Cortex of kidney (tissue), 1 donor: ENCODE results near the gene ACVR1B.
"Not testable (repeated sequence)": the region's sequence is repeated elsewhere in the genome, so short reads cannot be mapped to it uniquely, and the experiment has no call there.

Experiments
- DNase-seq: peaks from one replicate; lab custom pipeline; 2025; lab: John Stamatoyannopoulos, UW

ACVR1B gene

DNA sequence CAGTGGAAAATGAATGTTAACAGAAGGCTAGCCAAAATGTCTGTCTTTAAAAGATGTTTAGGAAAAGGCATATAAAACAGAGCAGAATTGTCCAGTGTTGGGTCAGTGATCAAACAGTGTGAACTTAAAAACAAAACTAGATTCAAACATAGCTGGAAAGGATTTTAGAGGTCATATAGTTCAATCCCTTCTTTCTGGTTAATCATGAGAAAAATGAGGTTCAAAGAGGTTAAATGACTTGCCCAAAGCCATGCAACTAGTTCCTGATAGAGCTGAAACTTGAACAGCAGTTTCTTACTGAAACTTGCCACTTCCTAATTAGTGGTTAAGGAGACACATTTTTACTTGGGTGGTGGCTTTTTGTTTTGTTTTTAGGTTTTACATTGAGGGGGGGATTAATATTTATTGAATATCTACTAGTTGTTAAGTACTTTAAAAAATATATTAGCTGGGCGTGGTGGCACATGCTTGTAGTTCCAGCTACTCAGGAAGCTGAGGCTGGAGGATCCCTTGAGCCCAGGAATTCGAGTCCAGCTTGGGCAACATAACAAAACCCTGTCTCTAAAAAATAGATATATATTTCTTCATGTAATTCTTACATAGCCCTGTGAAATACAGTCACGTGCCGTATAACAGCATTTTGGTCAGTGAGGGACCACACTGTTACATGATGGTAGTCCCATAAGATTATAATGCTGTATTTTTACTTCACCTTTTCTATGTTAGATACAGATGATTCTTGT, 20.4 kb downstream of the ACVR1B start:
- DNase-seq: no peak

DNA sequence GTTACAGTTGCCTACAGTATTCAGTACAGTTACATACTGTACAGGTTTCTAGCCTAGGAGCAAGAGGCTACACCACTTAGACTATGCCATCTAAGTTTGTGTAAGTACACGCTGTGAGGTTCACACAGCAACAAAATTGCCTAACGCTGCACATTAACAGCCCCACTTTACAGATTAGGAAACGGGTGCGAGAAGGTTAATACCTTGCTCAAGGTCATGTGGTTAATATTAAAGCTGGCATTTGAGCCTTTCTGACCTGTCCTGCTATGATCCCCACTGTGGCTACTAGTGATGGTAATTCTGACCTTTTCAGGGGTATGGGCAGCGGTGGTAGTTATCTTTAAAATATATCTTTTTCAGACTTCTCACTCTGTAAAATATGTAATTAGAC, 20.9 kb downstream of the ACVR1B start:
- no peak for DNase-seq

DNA sequence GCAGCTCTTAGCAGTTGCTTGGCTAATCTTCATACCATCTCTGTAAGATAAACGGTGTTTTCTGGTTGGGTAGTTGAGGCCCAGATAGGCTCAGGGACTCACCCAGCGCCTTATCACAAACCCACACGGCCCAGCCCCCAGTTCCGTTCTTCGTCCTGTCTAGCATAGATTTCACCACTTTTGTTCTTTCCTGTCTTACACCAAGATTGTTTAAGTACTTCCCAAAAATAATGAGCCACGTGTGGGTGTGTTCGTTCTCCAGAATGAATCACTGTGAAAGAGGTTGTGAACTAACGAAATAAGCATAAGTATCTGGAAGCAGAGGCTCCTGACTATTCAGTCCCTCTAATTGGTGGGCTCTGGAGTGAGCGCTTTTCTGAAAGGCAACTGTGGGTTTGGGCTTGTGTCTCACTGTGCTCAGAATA, 21.4 kb downstream of the ACVR1B start:
- DNase-seq: no peak

DNA sequence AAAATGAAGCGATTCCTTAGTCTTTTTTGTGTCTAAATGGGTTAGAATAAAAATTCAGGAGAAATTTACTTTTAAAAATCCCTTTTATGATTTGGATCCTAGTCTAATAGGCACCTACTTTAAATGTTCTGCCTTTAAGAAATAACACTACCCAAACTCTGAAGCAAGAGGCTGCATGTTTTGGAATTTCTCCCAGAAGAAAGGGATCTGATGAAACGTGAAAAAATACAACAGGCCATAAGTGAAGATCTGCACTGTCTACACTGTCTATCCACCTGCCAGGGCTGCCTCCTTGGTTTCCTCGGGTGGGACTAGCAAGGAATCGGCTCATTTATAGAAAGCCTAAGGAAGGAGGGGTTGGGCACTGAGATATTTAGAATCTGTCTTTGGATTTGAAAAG, 22.1 kb downstream of the ACVR1B start:
- no peak for DNase-seq

DNA sequence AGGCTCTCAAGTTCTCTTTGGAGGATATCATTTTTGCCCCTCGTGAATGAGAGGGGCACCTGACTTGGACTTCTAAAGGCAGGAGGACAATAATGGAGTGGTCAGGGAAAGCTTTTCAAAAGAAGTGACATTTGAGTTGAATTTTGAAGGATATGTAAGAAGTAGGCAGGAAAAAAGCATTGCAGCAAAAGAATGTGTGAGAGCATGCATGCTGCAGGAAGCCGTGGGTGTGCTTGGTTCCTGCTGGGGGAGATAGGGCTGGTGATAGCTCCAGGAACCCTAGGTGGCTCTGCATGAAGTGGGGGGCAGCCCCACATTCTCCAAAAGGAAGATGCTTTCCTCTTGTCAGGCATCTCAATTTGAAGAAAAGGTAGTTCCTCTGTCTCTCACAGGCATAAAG, 23.1 kb downstream of the ACVR1B start:
- DNase-seq: no peak

DNA sequence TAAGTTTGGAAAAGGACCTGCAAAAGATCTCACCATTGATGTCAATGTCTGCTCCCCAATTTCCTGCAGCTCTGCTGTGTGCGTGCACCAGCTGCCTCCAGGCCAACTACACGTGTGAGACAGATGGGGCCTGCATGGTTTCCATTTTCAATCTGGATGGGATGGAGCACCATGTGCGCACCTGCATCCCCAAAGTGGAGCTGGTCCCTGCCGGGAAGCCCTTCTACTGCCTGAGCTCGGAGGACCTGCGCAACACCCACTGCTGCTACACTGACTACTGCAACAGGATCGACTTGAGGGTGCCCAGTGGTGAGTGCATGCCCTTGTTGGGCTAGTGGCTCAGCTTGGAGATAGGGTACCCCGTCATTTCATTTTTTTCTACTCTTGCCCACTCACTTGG, 23.7 kb downstream of the ACVR1B start:
- DNase-seq: no peak

DNA sequence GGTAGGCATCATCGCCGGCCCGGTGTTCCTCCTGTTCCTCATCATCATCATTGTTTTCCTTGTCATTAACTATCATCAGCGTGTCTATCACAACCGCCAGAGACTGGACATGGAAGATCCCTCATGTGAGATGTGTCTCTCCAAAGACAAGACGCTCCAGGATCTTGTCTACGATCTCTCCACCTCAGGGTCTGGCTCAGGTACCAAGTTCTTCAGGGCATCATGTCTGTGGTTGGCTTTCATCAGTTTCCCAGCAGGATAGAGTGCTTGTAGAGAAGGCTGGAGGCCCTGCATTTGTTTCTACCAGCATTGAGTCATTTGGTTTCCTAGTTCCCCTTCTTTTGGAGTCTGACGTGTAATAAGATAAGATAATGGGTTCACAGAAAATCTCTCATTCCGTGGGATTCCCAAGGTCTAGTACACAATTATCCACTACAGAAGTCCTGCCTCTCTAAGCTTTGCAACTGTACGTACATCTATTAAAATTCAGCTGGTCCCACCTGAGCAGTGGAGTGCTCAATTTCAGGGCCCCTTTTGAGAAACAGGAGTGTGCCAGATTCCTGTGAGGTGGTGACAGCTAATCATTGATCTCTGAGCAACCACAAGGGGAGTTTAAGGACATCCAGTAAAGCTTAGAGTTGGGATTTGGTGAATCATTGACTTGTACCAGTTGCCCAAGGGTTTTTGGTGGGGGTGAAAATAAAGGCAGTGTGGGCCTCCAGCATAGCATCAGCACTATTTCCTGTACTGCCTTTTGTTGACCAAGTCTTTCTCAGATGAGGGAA, 25.1 kb downstream of the ACVR1B start:
- no peak for DNase-seq

DNA sequence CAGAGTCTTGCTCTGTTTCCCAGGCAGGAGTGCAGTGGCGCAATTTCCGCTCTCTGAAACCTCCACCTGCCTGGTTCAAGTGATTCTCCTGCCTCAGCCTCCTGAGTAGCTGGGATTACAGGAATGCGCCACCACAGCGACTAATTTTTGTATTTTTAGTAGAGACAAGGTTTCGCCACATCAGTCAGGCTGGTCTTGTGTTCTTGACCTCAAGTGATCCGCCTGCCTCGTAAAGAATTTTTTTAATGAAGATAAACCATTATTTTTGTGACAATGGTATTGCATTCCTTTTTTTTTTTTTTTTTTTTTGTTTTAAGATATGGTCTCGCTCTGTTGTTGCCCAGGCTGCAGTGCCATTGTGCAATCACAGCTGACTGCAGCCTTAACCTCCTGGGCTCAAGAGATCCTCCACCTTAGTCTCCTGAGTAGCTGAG, 25.8 kb downstream of the ACVR1B start:
- no peak for DNase-seq

DNA sequence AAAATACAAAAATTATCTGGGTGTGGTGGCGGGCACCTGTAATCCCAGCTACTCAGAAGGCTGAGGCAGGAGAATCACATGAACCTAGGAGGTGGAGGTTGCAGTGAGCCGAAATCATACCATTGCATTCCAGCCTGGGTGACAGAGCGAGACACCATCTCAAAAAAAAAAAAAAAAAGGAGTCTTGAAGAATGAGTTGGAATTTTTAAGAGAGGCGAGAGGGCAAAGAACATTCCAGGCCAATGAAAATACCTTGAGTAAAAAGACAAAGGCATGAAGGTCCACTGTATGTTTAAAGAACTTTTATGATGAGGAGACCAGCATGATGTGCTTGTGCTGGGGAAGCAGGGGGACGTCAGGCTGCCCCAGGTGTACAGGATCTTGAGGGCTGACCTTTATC, 27.8 kb downstream of the ACVR1B start:
- DNase-seq: not testable (repeated sequence)

DNA sequence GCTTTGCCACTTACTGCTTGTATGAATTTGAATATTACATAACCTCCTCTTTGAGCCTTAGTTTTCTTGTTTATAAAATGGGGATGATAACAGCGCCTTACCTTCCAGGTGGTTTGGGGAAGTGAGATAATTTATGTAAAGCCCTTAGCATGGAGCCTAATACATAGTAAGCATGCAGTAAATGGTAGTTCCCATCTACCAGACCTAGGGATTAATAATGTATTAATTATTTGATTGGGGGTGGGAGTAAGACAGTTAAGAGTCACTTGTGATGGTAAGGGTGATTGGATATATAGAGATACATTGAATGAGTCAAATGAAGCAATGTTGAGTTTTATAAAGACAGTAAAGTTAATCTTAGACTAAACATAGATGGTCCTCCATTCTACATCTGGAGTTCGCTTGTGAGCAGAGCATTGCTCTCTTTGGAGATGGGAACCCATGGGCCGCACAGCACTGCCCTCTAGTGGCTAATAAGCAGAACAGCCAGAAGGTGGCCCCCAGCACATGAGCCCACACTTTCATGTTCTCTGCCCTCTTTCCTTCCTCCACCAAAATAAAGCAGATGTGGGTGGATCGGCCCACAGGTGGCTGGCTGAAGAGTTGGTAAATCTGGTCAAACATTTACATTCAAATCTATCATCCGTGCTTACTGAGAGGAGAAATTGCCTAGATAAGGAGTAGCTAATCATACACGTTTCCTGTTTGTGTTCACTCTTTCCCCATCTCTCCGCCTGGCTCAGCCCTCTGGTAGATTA, 28.7 kb downstream of the ACVR1B start:
- DNase-seq: no peak

DNA sequence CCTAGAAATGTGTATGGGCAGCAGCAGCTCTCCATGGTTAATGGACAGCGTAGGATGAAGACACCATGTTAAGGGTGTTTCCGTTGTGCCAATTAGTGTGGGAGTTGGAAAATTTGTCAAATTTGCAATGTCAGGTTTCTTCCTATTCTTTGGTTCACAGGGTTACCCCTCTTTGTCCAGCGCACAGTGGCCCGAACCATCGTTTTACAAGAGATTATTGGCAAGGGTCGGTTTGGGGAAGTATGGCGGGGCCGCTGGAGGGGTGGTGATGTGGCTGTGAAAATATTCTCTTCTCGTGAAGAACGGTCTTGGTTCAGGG, 29.3 kb downstream of the ACVR1B start:
- no peak for DNase-seq

DNA sequence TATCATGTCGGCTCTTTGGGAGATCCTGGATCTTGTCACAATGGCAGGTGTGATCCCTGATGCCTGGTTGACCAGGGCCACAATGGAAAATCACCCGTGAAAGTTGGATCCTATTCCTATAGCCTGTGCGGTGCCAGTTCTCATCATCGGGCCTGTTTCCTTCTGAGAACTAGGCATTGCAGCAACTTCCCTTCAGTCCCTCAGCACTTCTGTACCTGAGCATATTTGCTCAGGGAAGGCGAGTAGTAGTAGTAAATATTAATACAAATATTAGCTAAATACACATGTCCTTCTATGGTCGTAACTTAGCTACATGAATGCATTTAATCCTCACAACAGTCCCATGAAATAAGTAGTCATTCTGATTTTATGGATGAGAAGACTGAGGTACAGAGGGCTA, 33.2 kb downstream of the ACVR1B start:
- no peak for DNase-seq

DNA sequence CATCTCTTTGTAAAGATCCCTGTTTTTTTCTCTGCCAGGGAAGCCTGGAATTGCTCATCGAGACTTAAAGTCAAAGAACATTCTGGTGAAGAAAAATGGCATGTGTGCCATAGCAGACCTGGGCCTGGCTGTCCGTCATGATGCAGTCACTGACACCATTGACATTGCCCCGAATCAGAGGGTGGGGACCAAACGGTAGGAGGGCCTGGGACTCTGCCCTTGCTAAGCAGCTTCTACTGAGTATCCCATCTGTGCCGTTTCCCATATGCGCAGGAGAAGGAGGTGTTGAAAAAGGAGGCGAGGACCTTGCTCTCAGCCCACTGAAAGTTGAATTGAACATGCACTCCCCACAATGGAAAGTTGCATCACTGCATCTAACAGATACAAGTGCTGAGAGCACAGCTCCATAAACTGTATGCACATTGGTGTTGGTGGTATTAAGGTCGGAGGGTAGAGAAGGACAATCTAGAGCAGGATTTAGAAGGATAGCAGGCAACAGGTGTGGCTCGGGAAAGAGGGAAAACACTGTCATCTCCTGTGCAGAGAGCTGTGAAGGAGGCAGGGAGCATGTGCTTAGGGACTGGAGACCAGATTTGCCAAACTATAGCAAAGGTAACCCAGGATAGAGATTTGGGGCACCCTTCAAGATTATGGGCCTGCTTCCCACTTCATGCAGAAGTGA, 33.8 kb downstream of the ACVR1B start:
- DNase-seq: no peak

DNA sequence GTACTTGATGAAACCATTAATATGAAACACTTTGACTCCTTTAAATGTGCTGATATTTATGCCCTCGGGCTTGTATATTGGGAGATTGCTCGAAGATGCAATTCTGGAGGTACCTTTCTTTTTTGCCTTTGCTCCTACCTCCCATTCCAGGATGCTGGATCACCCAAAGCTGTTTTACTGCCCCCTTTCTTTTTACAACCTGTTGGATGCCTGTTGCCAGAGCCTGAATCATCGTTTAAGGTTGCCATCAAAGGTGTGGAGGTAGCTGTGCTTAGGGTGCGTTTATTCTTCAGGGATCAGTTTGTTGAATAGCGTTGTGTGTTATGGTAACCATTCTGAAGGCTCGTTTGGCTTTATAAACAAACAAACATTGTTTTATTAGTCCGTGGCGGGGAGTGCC, 35.3 kb downstream of the ACVR1B start:
- no peak for DNase-seq

DNA sequence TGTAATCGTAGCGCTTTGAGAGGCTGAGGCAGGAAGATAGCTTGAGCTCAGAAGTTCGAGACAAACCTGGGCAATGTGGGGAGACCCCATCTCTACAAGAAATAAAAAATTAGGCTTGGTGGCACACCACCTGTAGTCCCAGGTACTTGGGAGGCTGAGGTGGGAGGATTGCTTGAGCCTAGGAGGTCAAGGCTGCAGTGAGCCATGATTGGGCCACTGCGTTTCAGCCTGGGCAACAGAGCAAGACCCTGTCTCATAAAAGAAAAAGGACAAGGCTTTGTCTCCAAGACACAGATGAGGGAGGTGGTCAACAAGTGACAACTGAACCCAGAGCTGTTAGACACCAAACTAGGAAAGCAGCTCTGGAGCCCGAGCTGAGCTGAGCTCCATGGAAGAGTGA, 40.7 kb downstream of the ACVR1B start:
- DNase-seq: no peak

DNA sequence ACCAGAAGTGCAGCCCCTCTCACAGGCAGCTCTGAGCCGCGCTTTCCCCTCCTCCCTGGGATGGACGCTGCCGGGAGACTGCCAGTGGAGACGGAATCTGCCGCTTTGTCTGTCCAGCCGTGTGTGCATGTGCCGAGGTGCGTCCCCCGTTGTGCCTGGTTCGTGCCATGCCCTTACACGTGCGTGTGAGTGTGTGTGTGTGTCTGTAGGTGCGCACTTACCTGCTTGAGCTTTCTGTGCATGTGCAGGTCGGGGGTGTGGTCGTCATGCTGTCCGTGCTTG, 43.0 kb downstream of the ACVR1B start:
- DNase-seq: no peak

DNA sequence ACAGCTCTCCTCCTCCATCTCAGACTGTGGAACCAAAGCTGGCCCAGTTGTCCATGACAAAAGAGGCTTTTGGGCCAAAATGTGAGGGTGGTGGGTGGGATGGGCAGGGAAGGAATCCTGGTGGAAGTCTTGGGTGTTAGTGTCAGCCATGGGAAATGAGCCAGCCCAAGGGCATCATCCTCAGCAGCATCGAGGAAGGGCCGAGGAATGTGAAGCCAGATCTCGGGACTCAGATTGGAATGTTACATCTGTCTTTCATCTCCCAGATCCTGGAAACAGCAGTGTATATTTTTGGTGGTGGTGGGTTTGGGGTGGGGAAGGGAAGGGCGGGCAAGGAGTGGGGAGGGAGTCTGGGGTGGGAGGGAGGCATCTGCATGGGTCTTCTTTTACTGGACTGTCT, 43.5 kb downstream of the ACVR1B start:
- DNase-seq: no peak

DNA sequence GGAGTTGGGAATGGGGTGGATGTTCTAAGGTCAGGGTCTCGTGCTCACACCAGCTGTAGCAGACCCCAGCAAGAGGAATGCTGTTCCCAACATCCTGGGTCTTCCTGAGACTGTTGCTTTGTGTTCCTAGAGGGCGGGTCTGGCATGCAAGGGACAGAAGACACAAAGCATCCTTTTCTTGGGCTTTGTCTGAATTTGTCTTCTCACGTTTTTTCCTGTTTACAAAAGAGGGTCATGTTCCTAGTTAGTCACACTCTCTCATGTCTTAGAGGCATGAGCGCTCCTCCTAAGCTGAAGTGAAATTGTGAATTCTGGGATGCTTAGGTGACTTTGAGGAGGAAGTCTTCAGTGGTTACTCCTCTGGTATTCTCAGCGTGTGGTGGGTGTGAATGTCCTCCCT, 45.6 kb downstream of the ACVR1B start:
- DNase-seq: no peak

DNA sequence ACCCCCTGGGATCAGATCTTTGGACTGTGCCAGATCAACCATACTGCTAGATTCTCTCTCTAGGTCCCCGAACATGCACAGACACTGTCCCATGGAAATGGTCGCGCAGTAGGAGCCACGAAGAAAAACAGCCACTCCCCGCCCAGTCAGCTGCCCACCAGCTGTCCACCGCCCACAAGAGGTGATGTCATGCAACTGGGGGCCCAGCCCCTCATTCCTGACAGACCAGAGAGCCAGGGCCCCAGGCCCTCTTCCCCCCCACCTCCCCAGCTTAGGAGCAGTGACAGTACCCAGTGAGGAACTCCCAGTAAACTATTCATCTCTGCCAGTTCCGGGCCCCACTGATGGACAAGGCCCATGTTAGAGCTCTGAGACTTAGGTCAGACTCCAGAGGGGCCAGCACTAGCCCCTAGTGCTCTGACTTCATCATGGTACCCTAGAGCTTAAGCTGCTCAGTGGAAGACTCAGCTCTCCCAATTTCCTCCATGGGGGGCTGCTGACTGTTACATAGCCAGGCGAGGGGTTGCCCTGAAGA, 51.6 kb downstream of the ACVR1B start:
- DNase-seq: no peak

DNA sequence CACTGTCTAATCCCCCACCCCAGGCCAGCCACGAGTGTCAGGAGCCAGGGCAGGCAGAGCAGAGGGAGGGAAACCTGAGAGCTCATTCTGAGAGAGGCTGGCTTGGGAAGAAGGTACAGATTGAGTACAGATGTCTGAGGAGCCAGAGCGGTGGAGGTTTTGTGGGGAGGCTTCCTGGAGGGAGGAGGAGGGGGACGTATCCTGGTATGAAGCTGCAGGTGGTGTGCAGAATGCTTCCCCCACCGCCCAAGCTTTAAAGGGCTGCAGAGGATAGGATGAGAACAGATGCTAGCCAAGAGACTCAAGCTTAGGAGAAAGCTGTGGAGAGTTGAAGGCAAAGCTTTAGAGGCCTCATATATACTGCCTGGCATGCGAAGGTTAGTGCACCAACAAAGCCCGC, 52.1 kb downstream of the ACVR1B start:
- no peak for DNase-seq

DNA sequence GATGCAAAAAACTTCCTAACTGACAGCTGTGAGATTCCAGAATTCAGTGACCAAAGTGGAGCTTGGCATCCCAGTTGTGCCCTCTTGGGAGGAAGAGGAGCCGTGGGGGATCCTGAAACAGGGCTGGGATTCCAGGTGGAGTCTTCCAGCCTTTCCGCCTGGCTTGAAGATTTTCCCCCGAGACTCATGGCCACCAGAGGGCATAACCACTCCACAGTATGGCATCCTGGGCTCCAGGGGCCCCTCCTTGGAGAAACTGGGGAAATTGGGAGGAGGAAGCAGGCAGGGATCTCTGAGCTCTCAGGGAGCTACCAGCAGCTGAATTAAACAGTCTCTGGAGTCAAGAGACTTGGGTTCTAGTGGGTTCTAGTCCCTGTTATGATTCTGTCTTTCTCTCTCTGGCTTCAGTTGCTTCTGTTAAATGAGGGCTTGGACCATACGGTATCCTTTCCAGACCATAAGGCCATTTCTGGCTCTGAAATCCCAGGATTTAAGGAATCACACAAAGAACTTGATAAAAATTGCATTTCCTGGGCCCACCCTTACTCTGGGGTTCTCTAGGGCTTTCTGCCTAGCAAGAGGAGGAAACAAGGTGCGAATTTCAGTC, 52.6 kb downstream of the ACVR1B start:
- DNase-seq: no peak
